NOMO-1 treated with dmso at 0.1 percent for 144 hours (cell line): ENCODE results near the gene GOLGA6L1.
"Not testable (repeated sequence)": the region's sequence is repeated elsewhere in the genome, so short reads cannot be mapped to it uniquely, and the experiment has no call there.

Experiments used
- DNase-seq: peaks from one replicate; lab custom pipeline; 2025; ENCODE audit not compliant: unreplicated experiment; lab: John Stamatoyannopoulos, UW

GOLGA6L1 gene, protein sequence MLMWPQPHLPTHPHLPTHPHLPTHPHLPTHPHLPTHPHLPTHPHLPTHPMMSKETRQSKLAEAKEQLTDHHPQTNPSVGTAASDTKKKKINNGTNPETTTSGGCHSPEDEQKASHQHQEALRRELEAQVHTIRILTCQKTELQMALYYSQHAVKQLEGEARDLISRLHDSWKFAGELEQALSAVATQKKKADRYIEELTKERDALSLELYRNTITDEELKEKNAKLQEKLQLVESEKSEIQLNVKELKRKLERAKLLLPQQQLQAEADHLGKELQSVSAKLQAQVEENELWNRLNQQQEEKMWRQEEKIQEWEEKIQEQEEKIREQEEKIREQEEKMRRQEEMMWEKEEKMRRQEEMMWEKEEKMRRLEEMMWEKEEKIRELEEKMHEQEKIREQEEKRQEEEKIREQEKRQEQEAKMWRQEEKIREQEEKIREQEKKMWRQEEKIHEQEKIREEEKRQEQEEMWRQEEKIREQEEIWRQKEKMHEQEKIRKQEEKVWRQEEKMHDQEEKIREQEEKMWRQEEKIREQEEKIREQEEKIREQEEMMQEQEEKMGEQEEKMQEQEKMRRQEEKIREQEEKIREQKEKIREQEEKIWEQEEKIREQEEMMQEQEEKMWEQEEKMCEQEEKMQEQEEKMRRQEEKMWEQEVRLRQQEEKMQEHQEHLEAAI

GRCh38 chr15:23136722-23137121 lies at the start of gene GOLGA6L1:
Gene GOLGA6L1 (minus strand): TSS chr15:23136822. CDS start chr15:23136731, 91 bp downstream.
- not testable (repeated sequence) for DNase-seq

DNA sequence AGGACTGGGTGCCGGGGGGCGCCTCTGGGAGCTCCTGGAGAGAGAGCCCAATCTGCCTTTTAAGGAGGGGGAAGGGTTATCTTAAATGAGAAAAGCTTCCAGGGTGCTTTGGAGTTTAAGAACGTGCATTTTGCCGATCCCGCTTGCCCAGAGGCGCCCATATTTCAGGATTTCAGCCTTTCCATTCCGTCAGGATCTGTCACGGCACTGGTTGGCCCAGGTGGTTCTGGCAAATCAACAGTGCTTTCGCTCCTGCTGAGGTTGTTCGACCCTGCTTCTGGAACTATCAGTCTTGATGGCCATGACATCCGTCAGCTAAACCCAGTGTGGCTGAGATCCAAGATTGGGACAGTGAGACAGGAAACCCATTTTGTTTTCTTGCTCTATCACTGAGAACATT lies 44.6 kb upstream of the GOLGA6L1 start:
- DNase-seq, result not testable (repeated sequence)

GRCh38 chr15:23180547-23180927 lies 43.9 kb upstream of the GOLGA6L1 start:
- DNase-seq, result not testable (repeated sequence)

DNA sequence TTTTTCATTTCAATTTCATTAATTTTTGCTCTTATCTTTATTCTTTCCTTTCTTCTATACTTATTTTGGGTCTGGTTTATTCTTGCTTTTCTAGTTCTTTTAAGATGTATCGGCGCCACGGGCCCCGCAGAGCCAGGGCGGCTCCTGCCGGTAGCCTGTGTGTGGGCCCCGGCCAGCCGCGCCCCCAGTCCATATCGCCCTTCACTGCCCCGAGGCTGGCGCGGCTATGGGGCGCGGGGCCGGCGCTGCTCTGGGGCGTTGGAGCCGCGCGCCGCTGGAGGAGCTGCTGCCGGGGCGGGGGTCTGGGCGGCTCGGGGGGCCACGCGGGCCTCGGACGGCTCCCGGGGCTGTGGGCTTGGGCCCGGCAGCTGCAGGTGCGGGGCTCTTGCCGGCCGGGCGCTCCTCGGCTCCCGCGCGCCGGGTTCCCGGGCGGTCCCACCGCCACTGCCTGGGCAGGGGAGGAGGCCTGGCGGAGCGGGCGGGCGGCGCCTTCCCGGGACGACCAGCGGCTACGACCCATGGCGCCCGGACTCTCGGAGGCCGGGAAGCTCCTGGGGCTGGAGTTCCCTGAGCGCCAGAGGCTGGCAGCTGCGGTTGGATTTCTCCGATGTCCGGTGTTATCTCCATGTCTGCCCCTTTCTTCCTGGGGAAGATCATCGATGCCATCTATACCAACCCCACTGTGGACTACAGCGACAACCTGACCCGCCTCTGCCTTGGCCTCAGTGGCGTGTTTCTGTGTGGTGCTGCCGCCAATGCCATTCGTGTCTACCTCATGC lies 43.3 kb upstream of the GOLGA6L1 start:
- not testable (repeated sequence) for DNase-seq

- DNase-seq, result not testable (repeated sequence)
Observed at GRCh38 chr15:23176683-23177082, 40.1 kb upstream of the GOLGA6L1 start.

DNA sequence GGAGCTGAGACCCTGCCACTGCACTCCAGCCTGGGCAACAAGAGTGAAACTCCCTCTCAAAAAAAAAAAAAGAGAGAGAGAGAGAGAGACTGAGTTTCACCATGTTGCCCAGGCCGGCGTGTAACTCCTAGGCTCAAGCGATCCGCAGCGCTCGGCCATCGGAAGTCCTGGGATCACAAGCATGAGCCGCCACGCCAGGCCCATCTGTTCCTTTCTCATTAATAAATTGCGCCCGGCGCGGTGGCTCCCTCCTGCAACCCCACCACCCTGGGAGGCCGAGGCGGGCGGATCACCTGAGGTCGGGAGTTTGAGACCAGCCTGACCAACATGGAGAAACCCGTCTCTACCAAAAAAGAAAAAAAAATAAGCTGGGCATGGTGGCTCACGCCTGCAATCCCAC lies 39.0 kb upstream of the GOLGA6L1 start:
- DNase-seq, result not testable (repeated sequence)

DNA sequence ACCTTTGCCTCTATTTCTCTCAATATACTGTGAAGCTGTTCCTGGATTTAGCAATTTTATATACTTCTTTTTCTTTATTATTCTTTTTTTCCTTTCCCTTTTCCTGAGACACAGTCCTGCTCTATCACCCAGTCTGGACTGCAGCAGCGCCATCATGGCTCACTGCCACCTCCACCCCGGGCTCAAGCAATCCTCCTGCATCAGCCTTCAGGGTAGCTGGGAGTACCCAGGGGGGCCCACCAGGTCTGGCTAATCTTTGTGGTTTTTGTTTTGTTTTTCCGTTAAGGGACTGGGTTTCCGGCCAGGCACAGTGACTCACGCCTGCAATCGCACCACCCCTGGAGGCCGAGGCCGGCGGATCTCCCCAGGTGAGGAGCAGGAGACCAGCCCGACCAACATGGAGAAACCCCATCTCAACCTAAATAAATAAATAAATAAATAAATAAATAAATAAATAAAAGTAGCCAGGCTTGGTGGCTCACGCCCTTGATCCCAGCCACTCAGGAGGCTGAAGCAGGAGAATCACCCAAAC lies 38.1 kb upstream of the GOLGA6L1 start:
- DNase-seq, result not testable (repeated sequence)

- not testable (repeated sequence) for DNase-seq
Observed at GRCh38 chr15:23132787-23133186, 3.8 kb downstream of the GOLGA6L1 start.

GRCh38 chr15:23118208-23118607 lies 18.4 kb downstream of the GOLGA6L1 start:
- DNase-seq, result no peak

- no peak for DNase-seq
Observed at GRCh38 chr15:23095796-23096195, 40.8 kb downstream of the GOLGA6L1 start.

DNA sequence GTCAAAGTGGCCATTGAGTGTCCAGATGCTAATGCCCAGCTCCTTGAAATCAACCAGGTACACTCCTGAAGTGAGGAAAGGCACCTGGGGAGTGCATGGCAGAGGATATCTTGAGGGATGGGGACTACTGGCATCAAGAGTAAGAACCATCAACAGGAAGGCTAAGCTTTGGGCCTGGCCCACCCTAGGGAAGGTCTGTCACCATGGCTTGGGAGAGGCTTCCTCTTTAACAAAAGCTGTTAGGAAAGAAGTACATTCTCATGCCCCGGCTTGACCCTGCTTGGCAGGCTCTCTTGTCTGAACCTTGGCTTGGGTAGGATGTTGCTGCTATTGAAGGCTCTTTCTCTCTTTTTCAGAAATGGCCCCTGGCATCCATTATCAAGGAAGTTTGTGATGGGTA lies 53.5 kb downstream of the GOLGA6L1 start:
- DNase-seq, result no peak

GRCh38 chr15:23081996-23082737 lies 54.5 kb downstream of the GOLGA6L1 start:
- DNase-seq, result not testable (repeated sequence)

DNA sequence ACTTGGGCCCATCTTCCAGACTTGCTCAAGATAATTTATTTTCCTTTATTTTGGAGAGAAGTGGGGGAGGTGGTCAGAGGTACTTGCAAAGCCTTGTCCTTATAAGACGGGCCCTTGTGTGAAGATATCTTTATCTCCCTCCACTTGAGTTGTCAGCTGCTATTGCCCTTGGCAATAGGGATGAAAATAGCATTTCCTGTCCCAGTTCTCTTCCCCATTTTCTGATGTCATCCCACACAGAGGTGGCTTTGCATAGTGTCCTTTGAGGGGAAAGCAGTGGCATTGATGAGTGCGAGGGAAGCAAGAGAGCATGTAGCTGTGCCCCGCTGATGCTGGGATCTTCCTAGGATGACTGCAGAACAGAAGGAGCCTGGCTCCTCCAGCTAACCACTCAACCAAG lies 55.4 kb downstream of the GOLGA6L1 start:
- no peak for DNase-seq

- DNase-seq, result no peak
Observed at GRCh38 chr15:23079766-23080165, 56.9 kb downstream of the GOLGA6L1 start.
